ENCODE results near the gene FBXL15.

FBXL15 gene

DNA sequence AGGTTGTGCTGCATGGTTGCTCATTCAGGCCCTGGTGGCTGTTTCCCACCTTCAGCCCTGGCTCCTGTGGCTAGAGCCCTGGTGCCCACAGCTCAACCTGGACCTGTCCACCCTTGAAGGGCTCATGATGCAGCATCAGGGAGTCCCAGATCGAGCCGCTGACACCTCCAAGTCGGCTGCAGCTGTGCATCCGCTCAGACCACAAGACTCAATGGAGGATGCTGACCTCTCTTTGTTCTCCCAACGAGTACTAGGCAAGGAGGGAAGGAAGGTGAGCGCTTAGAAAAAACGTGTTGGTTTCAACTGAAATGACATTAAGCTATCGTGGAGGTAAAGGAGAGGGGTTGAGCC lies 40.2 kb downstream of the FBXL15 start:
- no peak for DNase-seq

- DNase-seq, result peak; percentile 94
Measured at GRCh38 chr10:102461187-102462054, 40.8 kb downstream of the FBXL15 start.

DNA sequence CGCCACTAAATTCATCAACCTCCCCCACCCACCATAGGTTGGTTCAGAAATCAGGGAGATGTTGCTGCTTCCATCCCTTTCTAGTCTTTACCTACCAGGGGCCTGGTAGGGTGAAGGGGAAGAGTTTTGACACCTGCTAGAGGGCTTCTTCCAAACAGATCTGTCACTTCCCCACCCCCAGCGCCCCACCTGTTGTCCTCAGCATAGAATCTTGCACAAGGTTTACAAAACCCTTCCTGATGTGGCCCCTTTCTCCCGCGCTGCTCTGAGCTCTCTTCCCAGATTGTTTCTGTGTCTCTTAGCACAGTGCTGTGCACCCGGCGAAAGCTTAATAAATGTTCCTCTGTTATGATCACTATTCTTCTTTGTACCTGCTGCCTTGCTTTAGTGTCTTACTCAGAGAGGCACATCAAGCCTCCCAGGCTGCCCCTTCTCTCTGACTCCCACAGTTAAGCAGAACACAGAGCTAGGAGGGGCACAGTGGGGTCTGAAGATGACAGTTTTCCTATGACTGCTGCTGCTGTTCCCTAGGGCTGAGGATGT lies 41.9 kb downstream of the FBXL15 start:
- DNase-seq, result no peak

- DNase-seq, result no peak
Measured at GRCh38 chr10:102463983-102464382, 43.3 kb downstream of the FBXL15 start.

DNA sequence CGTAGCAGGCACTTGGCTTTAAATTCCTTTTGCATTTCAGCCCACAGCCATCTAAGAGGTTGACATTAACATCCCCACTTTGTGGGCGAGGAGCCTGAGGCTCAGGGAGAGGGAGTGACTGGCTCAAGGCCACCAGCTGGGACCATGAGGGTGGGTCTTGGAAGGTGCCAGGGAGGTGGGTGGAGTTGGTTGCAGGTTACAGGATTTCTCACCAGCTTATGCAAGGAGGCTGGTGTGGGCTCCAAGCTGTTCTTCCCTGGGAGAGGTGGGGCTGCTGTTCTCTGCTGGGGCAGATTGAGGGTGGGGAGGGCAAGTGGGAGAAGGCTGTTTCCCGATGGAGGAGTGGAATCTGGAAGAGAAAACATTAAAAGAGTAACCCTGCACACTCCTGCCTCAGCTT lies 44.8 kb downstream of the FBXL15 start:
- no peak for DNase-seq

DNA sequence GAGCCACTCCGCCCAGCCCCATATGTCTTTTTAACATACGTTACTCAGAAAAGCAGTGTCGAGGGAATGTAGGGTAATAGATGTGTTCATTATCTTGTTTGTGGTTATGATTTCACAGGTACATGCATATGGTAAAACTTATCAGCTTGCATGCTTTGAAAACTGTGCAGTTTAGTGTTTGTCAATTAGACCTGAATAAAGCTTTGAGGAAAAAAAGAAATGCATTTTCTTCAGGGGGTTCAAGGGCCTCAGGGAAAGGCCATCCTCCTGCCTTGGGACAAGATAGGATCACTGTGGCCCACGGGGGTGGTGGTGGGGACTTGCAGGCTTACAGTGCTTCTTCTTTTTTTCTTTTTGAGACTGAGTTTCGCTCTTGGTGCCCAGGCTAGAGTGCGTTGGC lies 46.7 kb downstream of the FBXL15 start:
- DNase-seq, result no peak

- DNase-seq, result no peak
Measured at GRCh38 chr10:102467971-102468438, 47.4 kb downstream of the FBXL15 start.

- DNase-seq, result no peak
Measured at GRCh38 chr10:102468683-102469082, 48.0 kb downstream of the FBXL15 start.

- DNase-seq, result no peak
Measured at GRCh38 chr10:102470579-102471546, 50.2 kb downstream of the FBXL15 start.

All from RPMI8226 (cell line).